Activated CD8-positive, alpha-beta T cell treated with anti-CD3 and anti-CD28 coated beads for 36 hours (primary cell): ENCODE results near the gene KRTAP20-2. TPM values are rescaled to one million over a fixed set of nuclear protein-coding genes. Genes with fewer than 3 reads are reported as not detected.

ENCODE experiments used
- ATAC-seq: fragments of 200-7000 bp; cut with Tn5 transposase; one replicate; pipeline ENCODE4 v1.10.0; 2021; ENCODE audit warnings: mild to moderate bottlenecking, moderate library complexity
- CTCF ChIA-PET: fragments of 350-600 bp; sonication (Branson Sonifier 250); formaldehyde crosslinking; loops from one replicate; lab custom pipeline; 2021; ENCODE audit warnings: antibody characterized with exemption; lab: Charles Lee
- POLR2A ChIA-PET: fragments of 350-600 bp; sonication (Branson Sonifier 250); formaldehyde crosslinking; loops from one replicate; lab custom pipeline; 2021; ENCODE audit warnings: antibody characterized with exemption; lab: Charles Lee
- DNase-seq: peaks from one replicate; pipeline ENCODE4 v3.0.0-alpha.2; 2020
- H3K27ac Mint-ChIP-seq: one replicate; pipeline ENCODE4 v1.8.0; 2021; ENCODE audit warnings: mild to moderate bottlenecking, mixed read lengths
- H3K27me3 Mint-ChIP-seq: one replicate; pipeline ENCODE4 v1.8.0; 2021; ENCODE audit warnings: mixed read lengths
- H3K36me3 Mint-ChIP-seq: one replicate; pipeline ENCODE4 v1.8.0; 2021; ENCODE audit warnings: low read depth, mixed read lengths
- H3K4me1 Mint-ChIP-seq: one replicate; pipeline ENCODE4 v1.8.0; 2021; ENCODE audit warnings: low read depth, mixed read lengths
- H3K4me3 Mint-ChIP-seq: one replicate; pipeline ENCODE4 v1.8.0; 2021; ENCODE audit warnings: mild to moderate bottlenecking, moderate library complexity, mixed read lengths
- H3K9me3 Mint-ChIP-seq: one replicate; pipeline ENCODE4 v1.8.0; 2021; ENCODE audit warnings: mixed read lengths
- CTCF ChIP-seq: fragments of 200-600 bp; IDR thresholded peaks from one replicate; pipeline ENCODE4 v1.8.0; 2022; ENCODE audit warnings: antibody characterized with exemption, mild to moderate bottlenecking
- intact Hi-C: fragments of 100-400 bp; cut with micrococcal nuclease; formaldehyde crosslinking; loops from one replicate; pipeline ENCODE4 v1.10.0; 2022
- total RNA-seq, 2 experiments: library from RNA; stranded (reverse); gene quantifications; one replicate each; pipeline ENCODE4 v1.2.3, GENCODE V29; 2021

Gene KRTAP20-2
- total RNA-seq, 2 experiments from 2014 or later: not detected

- Mint-ChIP-seq H3K36me3 (no peaks in the 10 kb centered on the region), H3K4me3 (no peak overlapping the region), H3K27me3 (no peaks in the 10 kb centered on the region), H3K4me1 (no peaks in the 10 kb centered on the region), H3K9me3 (no peaks in the 10 kb centered on the region), H3K27ac (no peak overlapping the region)
- ChIA-PET CTCF (interaction anchor here (1.1 kb wide), 1 partner anchor 14 kb away, joined by 3 read pairs; no protein-coding TSS in a partner anchor), POLR2A (no interaction called here)
- intact Hi-C loops: no loop called here
- ATAC-seq (no peak), DNase-seq (no peak)
- no peak for TF ChIP-seq CTCF
These were observed 14.9 kb upstream of the KRTAP20-2 start for GRCh38 chr21:30620080-30620479.

- no peaks in the 10 kb centered on the region for H3K9me3 Mint-ChIP-seq
- POLR2A ChIA-PET: no interaction called here
- no peaks in the 10 kb centered on the region for H3K4me1 Mint-ChIP-seq
- H3K27me3 Mint-ChIP-seq: no peaks in the 10 kb centered on the region
- ATAC-seq (no peak), DNase-seq (no peak)
- CTCF ChIA-PET: interaction anchor here (1.1 kb wide), 1 partner anchor 15 kb away, joined by 3 read pairs; no protein-coding TSS in a partner anchor
- TF ChIP-seq CTCF: no peak
- no peak within 1 kb of the TSS for H3K4me3 Mint-ChIP-seq
- intact Hi-C loops: no loop called here
- H3K27ac Mint-ChIP-seq: no peak within 1 kb of the TSS
- H3K36me3 Mint-ChIP-seq: no peaks in the 10 kb centered on the region
These were observed 14.5 kb upstream of the KRTAP20-2 start, which contains the start of gene KRTAP20-4 for GRCh38 chr21:30620522-30620921. KRTAP20-4 (plus strand) TSS chr21:30620627.

GRCh38 chr21:30623362-30623761 lies 11.6 kb upstream of the KRTAP20-2 start:
- intact Hi-C loops: no loop called here

GRCh38 chr21:30625449-30626165 lies 9.4 kb upstream of the KRTAP20-2 start:
- DNase-seq: no peak
- Mint-ChIP-seq H3K27ac (no peak overlapping the region), H3K27me3 (no peaks in the 10 kb centered on the region), H3K36me3 (no peaks in the 10 kb centered on the region), H3K4me1 (no peaks in the 10 kb centered on the region), H3K4me3 (no peak overlapping the region), H3K9me3 (no peaks in the 10 kb centered on the region)
- ChIA-PET POLR2A (no interaction called here), CTCF (no interaction called here)
- intact Hi-C loops: no loop called here
- no peak for ATAC-seq
- TF ChIP-seq CTCF: no peak

More at GRCh38 chr21:30623362-30623761, 11.6 kb upstream of the KRTAP20-2 start:
- Mint-ChIP-seq H3K4me3 (no peak overlapping the region), H3K4me1 (no peaks in the 10 kb centered on the region), H3K9me3 (no peaks in the 10 kb centered on the region), H3K27ac (no peak overlapping the region), H3K27me3 (no peaks in the 10 kb centered on the region), H3K36me3 (no peaks in the 10 kb centered on the region)
- DNase-seq: no peak
- ChIA-PET CTCF (no interaction called here), POLR2A (no interaction called here)
- ATAC-seq: no peak
- no peak for TF ChIP-seq CTCF

- no peak for ATAC-seq
- no peaks in the 10 kb centered on the region for H3K36me3 Mint-ChIP-seq
- intact Hi-C loops: no loop called here
- H3K4me3 Mint-ChIP-seq: no peak overlapping the region
- ChIA-PET CTCF (no interaction called here), POLR2A (no interaction called here)
- no peaks in the 10 kb centered on the region for H3K27me3 Mint-ChIP-seq
- no peaks in the 10 kb centered on the region for H3K9me3 Mint-ChIP-seq
- no peak for DNase-seq
- no peak for TF ChIP-seq CTCF
- H3K27ac Mint-ChIP-seq: no peak overlapping the region
- no peaks in the 10 kb centered on the region for H3K4me1 Mint-ChIP-seq
These were observed 6.9 kb upstream of the KRTAP20-2 start for GRCh38 chr21:30628109-30628508.
